ENCODE measurements around the gene RITA1. TPM values are rescaled to one million over a fixed set of nuclear protein-coding genes. Genes with fewer than 3 reads are reported as not detected.
A peak's percentile ranks its signal among the peaks of the same experiment; 100 is the strongest.

Gene RITA1
- polyA plus RNA-seq, 3 donors, result 13.3 to 17.2 (median 13.5) TPM

GRCh38 chr12:113173081-113173698, 12.3 kb upstream of the RITA1 start:
- no peak for DNase-seq (ENCODE audit: low read depth in 3 of 3, low spot score in 2 of 3)

- no peak for DNase-seq (ENCODE audit: low read depth in 3 of 3, low spot score in 2 of 3)
Observed at GRCh38 chr12:113174461-113175384, 10.8 kb upstream of the RITA1 start.

GRCh38 chr12:113179023-113179422, 6.5 kb upstream of the RITA1 start:
- no peak for DNase-seq (ENCODE audit: low read depth in 3 of 3, low spot score in 2 of 3)

- no peak for DNase-seq (ENCODE audit: low read depth in 3 of 3, low spot score in 2 of 3)
Observed at GRCh38 chr12:113180333-113180732, 5.2 kb upstream of the RITA1 start.

- DNase-seq (ENCODE audit: low read depth in 3 of 3, low spot score in 2 of 3), result no peak
Observed at GRCh38 chr12:113181975-113182374, 3.5 kb upstream of the RITA1 start.

GRCh38 chr12:113183030-113183589, 2.4 kb upstream of the RITA1 start:
- DNase-seq (ENCODE audit: low read depth in 3 of 3, low spot score in 2 of 3), result no peak

- DNase-seq (ENCODE audit: low read depth in 3 of 3, low spot score in 2 of 3), result peak in 1 of 3 donors; percentile 52
Observed at GRCh38 chr12:113184098-113184899, 1.2 kb upstream of the RITA1 start.

- peak; percentile 79 to 83 (median 80) for DNase-seq (ENCODE audit: low read depth in 3 of 3, low spot score in 2 of 3)
Observed at GRCh38 chr12:113184900-113185179, 681 bp upstream of the RITA1 start.

GRCh38 chr12:113186033-113186365, 478 bp downstream of the RITA1 start:
- no peak for DNase-seq (ENCODE audit: low read depth in 3 of 3, low spot score in 2 of 3)

GRCh38 chr12:113186666-113187325, 1.3 kb downstream of the RITA1 start:
- DNase-seq (ENCODE audit: low read depth in 3 of 3, low spot score in 2 of 3), result no peak

- no peak for DNase-seq (ENCODE audit: low read depth in 3 of 3, low spot score in 2 of 3)
Observed at GRCh38 chr12:113189361-113189760, 3.8 kb downstream of the RITA1 start.

GRCh38 chr12:113190761-113191160, 5.2 kb downstream of the RITA1 start:
- no peak for DNase-seq (ENCODE audit: low read depth in 3 of 3, low spot score in 2 of 3)

- DNase-seq (ENCODE audit: low read depth in 3 of 3, low spot score in 2 of 3), result no peak
Observed at GRCh38 chr12:113191227-113191626, 5.7 kb downstream of the RITA1 start.

- DNase-seq (ENCODE audit: low read depth in 3 of 3, low spot score in 2 of 3), result no peak
Observed at GRCh38 chr12:113194971-113195391, 9.5 kb downstream of the RITA1 start.

GRCh38 chr12:113195598-113195997, 10.1 kb downstream of the RITA1 start:
- DNase-seq (ENCODE audit: low read depth in 3 of 3, low spot score in 2 of 3), result no peak

- DNase-seq (ENCODE audit: low read depth in 3 of 3, low spot score in 2 of 3), result no peak
Observed at GRCh38 chr12:113196582-113196981, 11.1 kb downstream of the RITA1 start.

GRCh38 chr12:113196990-113197389, 11.5 kb downstream of the RITA1 start:
- DNase-seq (ENCODE audit: low read depth in 3 of 3, low spot score in 2 of 3), result no peak

- DNase-seq (ENCODE audit: low read depth in 3 of 3, low spot score in 2 of 3), result no peak
Observed at GRCh38 chr12:113197518-113198077, 12.1 kb downstream of the RITA1 start.

- DNase-seq (ENCODE audit: low read depth in 3 of 3, low spot score in 2 of 3), result no peak
Observed at GRCh38 chr12:113198296-113198695, 12.8 kb downstream of the RITA1 start.

GRCh38 chr12:113200021-113200797, 14.7 kb downstream of the RITA1 start:
- no peak for DNase-seq (ENCODE audit: low read depth in 3 of 3, low spot score in 2 of 3)

Measured in right renal cortex interstitium (tissue), 3 donors.